Vagina (tissue), 2 donors: Measurements from ENCODE around the gene FBXW11.

Experiments used
- CTCF ChIP-seq, 3 experiments: fragments of 450-650 bp in 2 of 3; fragments of 200-600 bp in 1 of 3; sonication (generic) in 1 of 3; IDR thresholded peaks; one replicate each; pipeline ENCODE4 v1.5.1; 2017 to 2019; ENCODE audit warnings: antibody characterized with exemption in 3 of 3, mild to moderate bottlenecking in 2 of 3, moderate library complexity in 2 of 3
- POLR2A ChIP-seq, 2 donors: fragments of 450-650 bp; IDR thresholded peaks; one replicate each; pipeline ENCODE4 v1.6.1; 2017; ENCODE audit warnings: antibody characterized with exemption in 2 of 2, mild to moderate bottlenecking in 2 of 2, moderate library complexity in 2 of 2
- POLR2AphosphoS5 ChIP-seq, 2 donors: sonication (generic); formaldehyde crosslinking; IDR thresholded peaks; one replicate each; pipeline ENCODE4 v1.9.0; 2017; ENCODE audit warnings: antibody characterized with exemption in 2 of 2, mild to moderate bottlenecking in 2 of 2, low read depth in 1 of 2; ENCODE audit not compliant: insufficient read depth in 1 of 2

GRCh38 chr5:171841984-171842776 is 164.3 kb downstream of the FBXW11 start:
- TF ChIP-seq CTCF (IDR thresholded peaks at IDR 0.05) (no peak), POLR2AphosphoS5 (IDR thresholded peaks at IDR 0.05; ENCODE audit: insufficient read depth in 1 of 2, low read depth in 1 of 2) (no peak), POLR2A (IDR thresholded peaks at IDR 0.05) (no peak)
